DND-41 (cell line): ENCODE measurements around the gene SLC39A11.

Experiments used
- EZH2 ChIP-seq: IDR thresholded peaks from 3 replicates; pipeline ENCODE4 v1.6.1; 2012; ENCODE audit warnings: borderline replicate concordance, low read depth, mild to moderate bottlenecking, moderate library complexity, low read length, inconsistent platforms; ENCODE audit not compliant: severe bottlenecking
- TF ChIP-seq, protein P1 (sequence below): IDR thresholded peaks from 2 replicates; pipeline ENCODE4 v1.5.1; 2012; ENCODE audit warnings: borderline replicate concordance, low read length, moderate library complexity, mild to moderate bottlenecking; ENCODE audit not compliant: poor library complexity, severe bottlenecking; ENCODE audit errors: extremely low read depth

GRCh38 chr17:73100363-73100762, 7.9 kb upstream of the SLC39A11 start:
- TF ChIP-seq, protein P1, sequence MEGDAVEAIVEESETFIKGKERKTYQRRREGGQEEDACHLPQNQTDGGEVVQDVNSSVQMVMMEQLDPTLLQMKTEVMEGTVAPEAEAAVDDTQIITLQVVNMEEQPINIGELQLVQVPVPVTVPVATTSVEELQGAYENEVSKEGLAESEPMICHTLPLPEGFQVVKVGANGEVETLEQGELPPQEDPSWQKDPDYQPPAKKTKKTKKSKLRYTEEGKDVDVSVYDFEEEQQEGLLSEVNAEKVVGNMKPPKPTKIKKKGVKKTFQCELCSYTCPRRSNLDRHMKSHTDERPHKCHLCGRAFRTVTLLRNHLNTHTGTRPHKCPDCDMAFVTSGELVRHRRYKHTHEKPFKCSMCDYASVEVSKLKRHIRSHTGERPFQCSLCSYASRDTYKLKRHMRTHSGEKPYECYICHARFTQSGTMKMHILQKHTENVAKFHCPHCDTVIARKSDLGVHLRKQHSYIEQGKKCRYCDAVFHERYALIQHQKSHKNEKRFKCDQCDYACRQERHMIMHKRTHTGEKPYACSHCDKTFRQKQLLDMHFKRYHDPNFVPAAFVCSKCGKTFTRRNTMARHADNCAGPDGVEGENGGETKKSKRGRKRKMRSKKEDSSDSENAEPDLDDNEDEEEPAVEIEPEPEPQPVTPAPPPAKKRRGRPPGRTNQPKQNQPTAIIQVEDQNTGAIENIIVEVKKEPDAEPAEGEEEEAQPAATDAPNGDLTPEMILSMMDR = no peak
- no peak for TF ChIP-seq EZH2
